Liver (tissue), 9 donors: ENCODE measurements around the gene GLP1R. TPM values are rescaled to one million over a fixed set of nuclear protein-coding genes. Genes with fewer than 3 reads are reported as not detected.

Source experiments
- DNase-seq: peaks from one replicate; pipeline ENCODE4 v3.0.0-alpha.2; 2017; ENCODE audit warnings: low spot score
- H3K27ac ChIP-seq, 2 donors: one replicate each; pipeline ENCODE4 v1.7.0; 2013; ENCODE audit warnings: inconsistent platforms in 2 of 2, low read length in 2 of 2, control low read depth in 1 of 2, low read depth in 1 of 2, mild to moderate bottlenecking in 1 of 2
- H3K27me3 ChIP-seq, 4 donors: one replicate each; pipeline versions ENCODE4 v1.6.1 to v1.7.0; 2013; ENCODE audit warnings: low read length in 3 of 4, inconsistent platforms in 1 of 4, mild to moderate bottlenecking in 1 of 4, moderate library complexity in 1 of 4; ENCODE audit not compliant: control insufficient read depth in 4 of 4, insufficient read depth in 4 of 4
- H3K36me3 ChIP-seq, 4 donors: one replicate each; pipeline versions ENCODE4 v1.6.1 to v1.7.0; 2013; ENCODE audit warnings: low read length in 3 of 4, mild to moderate bottlenecking in 3 of 4, low read depth in 1 of 4, moderate library complexity in 1 of 4; ENCODE audit not compliant: control insufficient read depth in 4 of 4, insufficient read depth in 3 of 4
- H3K4me1 ChIP-seq, 4 donors: one replicate each; pipeline versions ENCODE4 v1.6.1 to v1.7.0; 2013; ENCODE audit warnings: low read length in 3 of 4, mild to moderate bottlenecking in 3 of 4, moderate library complexity in 1 of 4; ENCODE audit not compliant: control insufficient read depth in 4 of 4, insufficient read depth in 4 of 4
- H3K4me3 ChIP-seq, 3 donors: one replicate each; pipeline versions ENCODE4 v1.6.1 to v1.7.0; 2013; ENCODE audit warnings: low read length in 3 of 3, control low read depth in 1 of 3, low read depth in 1 of 3, mild to moderate bottlenecking in 1 of 3
- H3K9ac ChIP-seq, 2 donors: one replicate each; pipeline ENCODE4 v1.7.0; 2013; ENCODE audit warnings: low read length in 2 of 2, mild to moderate bottlenecking in 2 of 2, moderate library complexity in 2 of 2, control low read depth in 1 of 2, low read depth in 1 of 2
- H3K9me3 ChIP-seq, 4 donors: one replicate each; pipeline versions ENCODE4 v1.6.1 to v1.7.0; 2013; ENCODE audit warnings: low read length in 3 of 4; ENCODE audit not compliant: control insufficient read depth in 4 of 4
- CTCF ChIP-seq: fragments of 150-350 bp; IDR thresholded peaks from 2 replicates; pipeline ENCODE4 v1.5.1; 2017; ENCODE audit warnings: improper control_type of control experiment, low read depth, low read length; ENCODE audit not compliant: missing input control
- EGR1 ChIP-seq, 2 donors: IDR thresholded peaks; 2 replicates each; pipeline ENCODE4 v1.6.1; 2016 to 2018; ENCODE audit warnings: antibody characterized with exemption in 2 of 2, low read depth in 2 of 2
- FOXA1 ChIP-seq: IDR thresholded peaks from 2 replicates; pipeline ENCODE4 v1.6.1; 2016; ENCODE audit warnings: antibody characterized with exemption
- FOXA2 ChIP-seq: IDR thresholded peaks from 2 replicates; pipeline ENCODE4 v1.6.1; 2016; ENCODE audit warnings: antibody characterized with exemption
- HNF4A ChIP-seq, 2 donors: conservative IDR thresholded peaks; 2 replicates each; pipeline ENCODE4 v1.6.1; 2016; ENCODE audit warnings: antibody characterized with exemption in 2 of 2, mild to moderate bottlenecking in 2 of 2
- HNF4G ChIP-seq: IDR thresholded peaks from 2 replicates; pipeline ENCODE4 v1.6.1; 2016; ENCODE audit warnings: antibody characterized with exemption
- JUND ChIP-seq, 2 donors: IDR thresholded peaks; 2 replicates each; pipeline ENCODE4 v1.6.1; 2016; ENCODE audit warnings: antibody characterized with exemption in 2 of 2
- MAX ChIP-seq: IDR thresholded peaks from 2 replicates; pipeline ENCODE4 v1.6.1; 2016; ENCODE audit warnings: antibody characterized with exemption
- NR2F2 ChIP-seq: IDR thresholded peaks from 2 replicates; pipeline ENCODE4 v1.6.1; 2016; ENCODE audit warnings: antibody characterized with exemption
- RAD21 ChIP-seq, 2 donors: IDR thresholded peaks; 2 replicates each; pipeline ENCODE4 v1.6.1; 2016; ENCODE audit warnings: antibody characterized with exemption in 2 of 2, mild to moderate bottlenecking in 2 of 2
- REST ChIP-seq: IDR thresholded peaks from 2 replicates; pipeline ENCODE4 v1.6.1; 2016; ENCODE audit warnings: antibody characterized with exemption, mild to moderate bottlenecking
- RXRA ChIP-seq, 2 donors: IDR thresholded peaks; 2 replicates each; pipeline ENCODE4 v1.6.1; 2017 to 2018; ENCODE audit warnings: antibody characterized with exemption in 2 of 2, mild to moderate bottlenecking in 1 of 2
- SP1 ChIP-seq: IDR thresholded peaks from 2 replicates; pipeline ENCODE4 v1.6.1; 2018; ENCODE audit warnings: antibody characterized with exemption, mild to moderate bottlenecking
- TAF1 ChIP-seq: conservative IDR thresholded peaks from 2 replicates; pipeline ENCODE4 v1.6.1; 2016; ENCODE audit warnings: antibody characterized with exemption, mild to moderate bottlenecking
- YY1 ChIP-seq: IDR thresholded peaks from 2 replicates; pipeline ENCODE4 v1.6.1; 2016; ENCODE audit warnings: antibody characterized with exemption, mild to moderate bottlenecking
- ZBTB33 ChIP-seq: IDR thresholded peaks from 2 replicates; pipeline ENCODE4 v1.6.1; 2016; ENCODE audit warnings: antibody characterized with exemption
- WGBS: extraction: QIAGEN DNeasy Blood & Tissue Kit; methylation state at CpG from one replicate; pipeline ENCODE4 v1.1.7; 2013; 5-methylcytosine and 5-hydroxymethylcytosine counted together
- polyA plus RNA-seq, 2 donors: library from polyadenylated mRNA; stranded (reverse) in 1 of 2; unstranded in 1 of 2; fragments of 200-250 nt in 1 of 2; fragments of >200 nt in 1 of 2; fragmentation: Nextera tagmentation in 1 of 2; extraction: Ambion mirVana in 1 of 2; gene quantifications; one replicate each; pipeline versions ENCODE4 v1.2.1 to v1.2.3, GENCODE V29; 2013 to 2015
- total RNA-seq, 2 donors: library from RNA; depleted of rRNA; stranded (reverse); fragments of >200 nt; gene quantifications; one replicate each; pipeline ENCODE4 v1.2.3, GENCODE V29; 2014
- donor health status: healthy.
- donor health status: healthy.
- donor health status: healthy.
- donor health status: healthy.
- donor health status: healthy.

The GLP1R gene
- total and polyA plus RNA-seq, 4 donors = not detected

GRCh38 chr6:39005774-39006173 is 42.8 kb upstream of the GLP1R start:
- WGBS = 80% methylated on average over 3 of the region's 3 CpGs
- Histone ChIP-seq H3K9me3 (no peaks in the 10 kb centered on the region), H3K4me3 (no peak overlapping the region), H3K36me3 (no peaks in the 10 kb centered on the region), H3K4me1 (no peaks in the 10 kb centered on the region), H3K9ac (no peak overlapping the region), H3K27ac (no peak overlapping the region), H3K27me3 (peaks cover 0 to 8% (median 6%) of the 10 kb centered on the region in 4 donors)
- DNase-seq = no peak
- TF ChIP-seq RAD21 (IDR thresholded peaks at IDR 0.05) = no peak
- no peak for TF ChIP-seq FOXA2
- TF ChIP-seq FOXA1 = no peak
- TF ChIP-seq RXRA (IDR thresholded peaks at IDR 0.05) = no peak
- TF ChIP-seq REST = no peak
- no peak for TF ChIP-seq HNF4A (conservative IDR thresholded peaks at IDR 0.05)
- TF ChIP-seq YY1 = no peak
- TF ChIP-seq TAF1 = no peak
- no peak for TF ChIP-seq SP1
- no peak for TF ChIP-seq MAX

GRCh38 chr6:39007575-39007974 is 41.0 kb upstream of the GLP1R start:
- TF ChIP-seq HNF4G = no peak
- no peak for TF ChIP-seq MAX
- no peak for TF ChIP-seq FOXA2
- no peak for TF ChIP-seq HNF4A (conservative IDR thresholded peaks at IDR 0.05)
- TF ChIP-seq TAF1 = no peak
- no peak for TF ChIP-seq EGR1 (IDR thresholded peaks at IDR 0.05; ENCODE audit: low read depth in 2 of 2)
- Histone ChIP-seq H3K27me3 (peaks cover 0 to 8% (median 4%) of the 10 kb centered on the region in 4 donors), H3K27ac (no peak overlapping the region), H3K9me3 (no peaks in the 10 kb centered on the region), H3K36me3 (no peaks in the 10 kb centered on the region), H3K9ac (no peak overlapping the region), H3K4me3 (no peak overlapping the region), H3K4me1 (no peaks in the 10 kb centered on the region)
- WGBS = 54% methylated on average over 3 of the region's 3 CpGs
- peak; percentile 49 for DNase-seq

GRCh38 chr6:39008737-39009136 is 39.8 kb upstream of the GLP1R start:
- WGBS = 16% methylated on average over 1 of the region's 1 CpG
- DNase-seq = no peak
- Histone ChIP-seq H3K9ac (no peak overlapping the region), H3K27me3 (peaks cover 0 to 8% (median 4%) of the 10 kb centered on the region in 4 donors), H3K9me3 (no peaks in the 10 kb centered on the region), H3K4me1 (no peaks in the 10 kb centered on the region), H3K27ac (no peak overlapping the region), H3K4me3 (no peak overlapping the region), H3K36me3 (no peaks in the 10 kb centered on the region)
- no peak for TF ChIP-seq NR2F2
- TF ChIP-seq HNF4A (conservative IDR thresholded peaks at IDR 0.05) = no peak
- TF ChIP-seq FOXA2 = no peak
- TF ChIP-seq REST = no peak
- no peak for TF ChIP-seq JUND (IDR thresholded peaks at IDR 0.05)
- no peak for TF ChIP-seq CTCF
- no peak for TF ChIP-seq RAD21 (IDR thresholded peaks at IDR 0.05)
- no peak for TF ChIP-seq SP1
- no peak for TF ChIP-seq MAX
- no peak for TF ChIP-seq ZBTB33
